Measurements from ENCODE around the gene STPG3.

Gene STPG3

DNA sequence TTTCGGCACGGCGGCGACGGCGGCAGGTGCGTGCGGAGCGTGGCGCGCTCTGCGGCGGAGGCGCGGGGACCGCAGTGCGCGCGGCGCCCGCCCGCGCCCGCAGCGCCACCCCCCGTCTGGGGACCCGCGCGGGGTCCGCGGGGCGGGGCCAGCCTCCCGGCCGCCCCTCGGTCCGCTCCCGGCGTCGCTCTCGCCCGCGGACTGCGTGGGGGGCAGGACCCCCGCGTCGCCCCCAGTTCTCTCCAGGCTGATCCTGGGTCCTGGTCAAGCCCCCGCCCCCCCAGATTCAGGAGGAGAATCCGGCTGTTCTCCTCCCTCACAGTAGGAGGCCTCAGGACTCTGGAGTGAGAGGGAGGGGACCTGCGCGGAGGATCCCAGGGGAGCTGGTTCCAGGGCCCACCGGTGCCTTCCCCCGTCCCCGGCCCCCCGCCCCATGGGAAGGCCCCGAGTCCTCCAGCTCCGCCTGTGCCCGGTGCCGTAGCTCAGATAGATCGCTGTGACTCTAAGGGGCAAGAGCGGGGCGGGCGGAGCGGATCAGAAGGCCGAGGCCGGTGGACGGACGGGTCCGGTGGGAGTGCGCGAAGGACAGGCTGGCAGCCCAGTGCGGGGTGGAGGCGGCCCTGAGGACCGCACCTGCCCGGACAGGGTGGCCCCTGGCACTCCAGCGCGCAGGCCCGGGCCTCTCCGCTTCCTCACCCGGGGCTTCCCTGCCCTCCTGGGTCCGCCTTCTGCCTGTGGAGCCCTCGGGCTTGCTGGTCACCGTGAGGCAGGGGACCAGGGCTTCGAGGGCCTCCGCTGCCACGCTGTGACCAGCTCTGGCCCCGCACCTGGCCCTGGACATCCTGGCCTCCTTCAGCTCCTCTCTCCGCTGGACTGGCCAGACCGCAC lies 28.7 kb upstream of the STPG3 start, which contains the start of gene RNF208:
Gene RNF208 (minus strand): TSS at position 51 of the 888 bp plus-strand sequence. CDS start 1,028 bp downstream, outside the sequence.
- no peak for DNase-seq

DNA sequence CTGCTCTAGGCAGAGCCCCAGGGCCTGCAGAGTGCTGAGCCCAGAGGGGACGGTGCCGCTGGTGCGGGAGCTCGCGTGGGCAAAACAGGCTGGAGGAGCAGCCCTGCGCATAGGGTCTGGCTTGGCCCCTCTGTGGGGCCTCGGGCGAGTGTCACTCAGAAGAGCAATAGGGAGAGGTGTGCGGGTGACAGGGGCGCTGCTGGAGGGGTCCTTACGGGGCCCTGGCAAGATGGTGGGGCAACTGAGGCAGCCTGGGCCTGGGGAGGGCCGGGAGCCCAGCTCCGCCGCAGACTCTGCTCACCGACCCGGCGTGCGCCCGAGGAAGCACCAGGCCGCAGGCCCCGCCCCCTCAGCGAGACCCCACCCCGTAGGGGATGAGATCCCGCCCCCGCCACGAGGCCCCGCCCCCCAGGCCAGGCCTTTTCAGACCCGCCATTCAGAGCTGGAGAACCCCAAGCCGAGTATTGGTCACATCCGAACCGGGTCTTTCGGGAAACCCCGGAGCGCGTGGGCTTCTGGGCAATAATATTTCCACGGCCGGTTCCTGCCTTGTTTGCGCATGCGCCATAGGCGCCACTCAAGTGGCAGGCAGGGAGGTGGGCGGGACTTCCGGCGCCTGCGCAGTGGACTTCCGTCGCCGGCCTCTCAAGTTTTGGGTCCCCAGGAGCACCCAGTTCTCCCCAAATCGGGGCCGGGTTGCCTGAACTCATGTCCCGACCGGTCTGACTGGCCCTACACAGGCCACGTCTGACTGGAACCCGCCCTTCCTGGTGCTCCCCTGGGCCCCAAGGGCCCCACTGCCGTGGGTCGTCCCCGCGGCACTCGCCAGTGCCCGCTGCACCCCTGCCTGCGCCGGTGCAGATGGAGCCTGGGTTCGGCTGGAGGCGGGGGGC lies 27.8 kb upstream of the STPG3 start:
- peak; percentile 98 for DNase-seq

DNA sequence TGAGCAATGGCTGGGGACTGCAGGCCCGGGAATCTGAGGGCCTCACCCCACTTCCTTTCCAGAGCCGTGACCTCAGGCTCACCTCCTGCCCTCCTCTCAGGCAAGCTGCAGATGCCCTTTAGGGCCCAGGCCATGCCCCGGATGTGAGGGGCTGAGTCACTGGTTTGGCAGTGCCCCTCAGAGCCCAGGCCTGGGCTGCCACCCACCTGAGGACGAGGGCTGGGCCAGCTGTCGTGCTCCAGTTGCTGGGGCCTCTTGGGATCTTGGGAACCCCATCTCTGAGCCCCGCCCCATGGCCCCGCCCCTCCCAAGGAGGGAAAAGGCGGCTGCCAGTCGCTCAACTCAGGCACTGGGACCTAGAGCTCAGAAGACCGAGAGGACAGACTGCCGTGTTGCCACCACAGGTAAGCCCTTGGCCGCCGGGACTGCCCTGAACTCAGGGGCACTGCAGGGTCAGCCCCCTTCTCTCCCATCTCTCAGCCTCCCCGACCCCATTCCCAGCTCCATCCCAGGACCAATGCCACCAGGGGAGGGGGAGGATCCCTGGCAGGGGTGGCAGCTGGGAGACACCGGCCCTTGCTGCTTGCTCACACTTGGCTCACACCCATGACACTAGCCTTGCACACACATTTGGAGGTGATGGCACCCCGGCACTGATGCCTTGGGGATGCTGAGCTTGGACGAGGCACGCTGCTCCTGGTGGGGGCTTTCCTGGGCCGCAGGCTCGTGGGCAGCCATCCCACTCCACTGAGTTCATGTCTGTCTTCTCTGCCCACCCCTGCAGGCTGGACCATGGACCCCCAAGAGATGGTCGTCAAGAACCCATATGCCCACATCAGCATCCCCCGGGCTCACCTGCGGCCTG lies 26.0 kb upstream of the STPG3 start, which contains the start of gene CYSRT1:
Gene CYSRT1 (plus strand): TSS at position 345 of the 865 bp plus-strand sequence. CDS start 448 bp downstream, at position 793.
- DNase-seq = no peak

DNA sequence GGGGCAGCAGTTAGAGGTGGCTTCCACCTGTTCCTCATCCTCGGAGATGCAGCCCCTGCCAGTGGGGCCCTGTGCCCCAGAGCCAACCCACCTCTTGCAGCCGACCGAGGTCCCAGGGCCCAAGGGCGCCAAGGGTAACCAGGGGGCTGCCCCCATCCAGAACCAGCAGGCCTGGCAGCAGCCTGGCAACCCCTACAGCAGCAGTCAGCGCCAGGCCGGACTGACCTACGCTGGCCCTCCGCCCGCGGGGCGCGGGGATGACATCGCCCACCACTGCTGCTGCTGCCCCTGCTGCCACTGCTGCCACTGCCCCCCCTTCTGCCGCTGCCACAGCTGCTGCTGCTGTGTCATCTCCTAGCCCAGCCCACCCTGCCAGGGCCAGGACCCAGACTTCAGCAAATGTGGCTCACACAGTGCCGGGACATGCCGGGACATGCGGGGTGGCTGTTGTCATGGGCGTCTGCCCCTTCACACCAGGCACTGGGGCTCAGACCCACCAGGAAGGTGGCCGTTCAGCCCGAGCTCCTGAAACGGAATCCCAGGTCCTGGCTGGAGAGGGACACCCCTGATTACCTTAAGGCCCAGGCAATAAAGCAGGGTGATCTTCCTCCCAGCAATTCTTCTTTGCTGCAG lies 25.3 kb upstream of the STPG3 start:
- no peak for DNase-seq

DNA sequence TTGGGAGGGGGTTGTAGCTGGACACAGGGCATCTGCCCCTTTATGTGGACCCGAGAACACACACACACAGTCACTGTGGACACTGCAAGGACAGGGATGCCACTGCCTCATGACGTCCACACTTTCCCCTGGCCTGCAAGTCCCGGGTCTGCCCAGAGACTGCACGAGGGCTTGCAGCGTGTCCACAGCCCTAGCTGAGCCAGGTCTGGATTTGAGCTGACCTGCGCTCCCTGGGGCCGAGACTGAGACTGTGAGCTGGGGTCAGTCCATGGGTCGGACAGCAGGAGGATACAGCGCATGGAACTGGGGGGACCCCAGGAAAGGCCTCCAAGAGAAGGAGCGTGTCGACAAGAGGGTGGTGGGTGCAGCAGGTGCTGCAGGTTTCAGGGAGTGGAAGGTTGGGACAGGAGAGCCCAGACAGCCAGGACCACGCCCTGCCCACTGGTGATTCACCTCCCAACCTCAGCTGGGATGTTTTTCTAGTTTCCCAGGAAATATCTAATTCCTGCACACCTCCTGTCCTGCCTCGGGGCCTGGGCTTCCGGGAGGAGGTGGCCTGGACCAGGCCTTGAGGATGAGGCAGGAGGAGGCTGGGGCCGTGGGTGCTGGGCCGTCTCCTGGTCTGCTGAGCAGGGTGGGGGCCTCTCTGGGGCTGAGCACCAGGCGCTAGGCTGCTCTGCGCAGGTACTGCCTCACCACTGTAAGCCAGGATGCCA lies 24.6 kb upstream of the STPG3 start:
- no peak for DNase-seq

DNA sequence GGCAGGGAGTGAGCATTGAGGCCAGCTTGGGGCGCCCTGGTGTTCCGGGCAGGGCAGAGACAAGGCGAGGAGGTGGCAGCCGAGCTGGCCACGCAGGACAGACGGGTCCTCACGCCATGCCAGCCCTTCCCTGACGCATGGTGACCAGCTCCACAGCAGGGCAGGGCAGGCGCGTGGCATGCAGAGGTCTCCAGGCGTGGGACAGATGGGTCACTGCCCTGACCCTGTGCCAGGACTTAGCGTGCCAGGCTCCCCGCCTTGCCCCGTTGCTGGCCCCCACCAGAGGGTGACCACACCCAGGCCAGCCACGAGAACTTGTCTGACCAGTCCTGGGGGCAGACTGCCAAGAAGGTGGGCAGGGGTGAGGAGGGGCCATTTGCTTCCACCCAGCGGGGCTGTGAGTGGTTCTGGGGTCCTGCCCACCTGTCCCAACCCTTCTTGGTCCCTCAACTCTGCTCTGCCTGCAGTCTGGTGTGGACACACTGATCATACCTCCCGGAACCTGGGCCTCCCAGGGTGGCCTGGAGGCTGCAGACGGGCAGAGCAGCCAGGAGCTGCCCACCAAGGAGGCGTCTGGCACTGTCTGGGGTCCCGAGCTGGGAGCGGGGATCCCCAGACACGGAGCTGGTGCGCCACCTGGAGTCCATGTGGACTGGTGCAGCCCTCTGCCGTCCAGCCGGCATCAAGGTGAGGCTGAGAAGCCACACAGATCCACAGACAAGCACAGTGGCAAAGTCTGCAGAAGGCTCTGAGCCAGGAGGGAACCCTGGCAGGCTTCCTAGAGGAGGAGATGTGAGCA lies 23.8 kb upstream of the STPG3 start, which contains the start of gene RNF224:
Gene RNF224 (plus strand): TSS at position 449 of the 799 bp plus-strand sequence. CDS start 834 bp downstream, outside the sequence.
- DNase-seq = peak; percentile 62

DNA sequence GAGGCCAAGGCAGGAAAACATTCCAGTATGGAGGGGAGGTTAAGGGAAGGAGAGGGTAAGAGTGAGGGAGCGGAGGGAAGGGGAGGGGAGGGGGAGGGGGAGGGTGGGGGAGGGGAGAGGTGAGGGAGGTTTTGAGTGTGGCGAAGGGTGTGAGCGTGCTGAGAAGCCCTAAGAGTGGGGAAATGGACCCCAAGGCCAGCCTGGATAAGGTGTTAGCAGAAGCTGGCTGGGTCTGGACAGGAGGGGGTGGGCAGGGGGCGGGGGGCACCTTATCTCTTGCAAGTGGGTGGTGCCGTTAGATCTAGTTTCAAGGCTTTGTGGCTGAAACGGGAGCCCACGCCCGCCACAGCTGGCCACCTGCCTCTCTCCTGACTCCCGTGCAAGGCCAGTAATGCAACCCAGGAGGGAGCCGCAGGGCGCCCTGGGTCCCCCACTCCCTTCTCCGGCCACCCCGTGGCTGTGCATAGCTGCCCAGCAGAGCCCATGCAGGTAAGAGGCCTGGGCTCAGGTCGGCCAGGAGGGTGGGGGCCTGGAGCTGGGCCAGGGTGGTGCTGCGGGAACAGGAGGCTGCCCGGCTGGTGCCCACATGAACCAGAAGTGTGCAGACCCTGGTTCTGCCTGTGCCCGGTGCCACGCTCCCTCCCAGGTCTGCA lies 23.1 kb upstream of the STPG3 start:
- DNase-seq = no peak

DNA sequence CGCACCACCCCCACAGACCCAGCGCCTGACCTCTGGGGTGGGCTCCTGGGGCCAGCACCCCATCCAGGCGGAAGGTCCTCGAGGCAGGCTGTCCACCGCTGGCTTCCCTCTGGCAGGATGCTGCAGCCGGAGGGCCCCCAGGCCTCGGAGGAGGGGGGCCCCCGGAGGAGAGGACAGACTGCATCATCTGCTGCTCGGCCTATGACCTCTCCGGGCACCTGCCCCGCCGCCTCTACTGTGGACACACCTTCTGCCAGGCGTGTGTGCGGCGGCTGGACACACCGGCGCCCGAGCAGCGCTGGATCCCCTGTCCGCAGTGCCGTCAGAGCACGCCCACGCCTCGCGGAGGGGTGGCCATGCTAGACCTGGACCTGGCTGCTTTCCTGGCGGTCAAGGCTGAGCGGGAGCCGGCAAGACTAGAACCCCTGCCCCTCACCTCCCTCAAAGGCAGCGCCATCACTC lies 22.5 kb upstream of the STPG3 start:
- DNase-seq = no peak

DNA sequence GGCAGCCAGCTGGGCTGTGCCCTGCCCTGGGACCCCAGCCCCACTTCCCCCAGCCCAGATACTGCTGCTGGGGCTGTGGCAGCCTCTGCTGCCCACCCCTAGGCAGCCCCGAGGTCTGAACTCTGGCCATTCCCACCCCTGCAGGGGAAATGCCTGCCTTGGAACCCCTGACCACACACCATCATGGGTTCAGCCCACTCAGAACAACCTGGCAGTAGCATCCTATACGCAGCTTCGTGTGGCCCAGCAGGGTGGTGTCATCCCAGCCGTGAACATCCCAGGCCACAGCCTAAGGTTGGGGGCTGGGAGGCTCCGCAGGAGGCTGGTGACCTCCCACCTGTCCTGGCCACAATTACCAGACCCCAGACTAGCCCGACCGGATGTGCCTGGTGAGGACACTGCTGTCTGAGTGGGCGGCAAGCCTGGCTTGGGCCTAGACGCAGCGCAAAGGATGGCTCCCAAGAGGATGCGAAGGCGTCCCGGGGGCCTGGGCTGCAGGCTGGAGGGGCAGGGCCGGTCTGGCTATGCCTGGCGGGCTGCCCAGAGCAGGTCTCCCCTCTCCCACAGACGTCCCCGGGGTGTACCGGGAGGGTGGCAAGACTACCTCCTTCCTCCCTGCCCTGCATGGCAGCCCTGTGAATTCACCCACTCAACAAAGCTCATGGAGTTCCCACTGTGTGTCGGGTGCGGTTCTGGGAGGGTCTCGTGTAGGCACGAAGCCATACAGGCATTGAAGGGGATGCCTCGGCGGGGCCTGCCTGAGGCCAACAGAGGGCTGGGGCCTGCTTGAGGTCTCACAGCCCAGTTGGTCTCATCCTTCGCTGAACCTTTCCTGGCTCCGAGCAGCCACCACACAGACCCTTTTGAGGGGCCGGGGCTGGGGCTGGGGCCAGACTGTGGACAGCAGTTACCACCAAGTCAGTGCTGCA lies 21.9 kb upstream of the STPG3 start:
- DNase-seq = no peak

DNA sequence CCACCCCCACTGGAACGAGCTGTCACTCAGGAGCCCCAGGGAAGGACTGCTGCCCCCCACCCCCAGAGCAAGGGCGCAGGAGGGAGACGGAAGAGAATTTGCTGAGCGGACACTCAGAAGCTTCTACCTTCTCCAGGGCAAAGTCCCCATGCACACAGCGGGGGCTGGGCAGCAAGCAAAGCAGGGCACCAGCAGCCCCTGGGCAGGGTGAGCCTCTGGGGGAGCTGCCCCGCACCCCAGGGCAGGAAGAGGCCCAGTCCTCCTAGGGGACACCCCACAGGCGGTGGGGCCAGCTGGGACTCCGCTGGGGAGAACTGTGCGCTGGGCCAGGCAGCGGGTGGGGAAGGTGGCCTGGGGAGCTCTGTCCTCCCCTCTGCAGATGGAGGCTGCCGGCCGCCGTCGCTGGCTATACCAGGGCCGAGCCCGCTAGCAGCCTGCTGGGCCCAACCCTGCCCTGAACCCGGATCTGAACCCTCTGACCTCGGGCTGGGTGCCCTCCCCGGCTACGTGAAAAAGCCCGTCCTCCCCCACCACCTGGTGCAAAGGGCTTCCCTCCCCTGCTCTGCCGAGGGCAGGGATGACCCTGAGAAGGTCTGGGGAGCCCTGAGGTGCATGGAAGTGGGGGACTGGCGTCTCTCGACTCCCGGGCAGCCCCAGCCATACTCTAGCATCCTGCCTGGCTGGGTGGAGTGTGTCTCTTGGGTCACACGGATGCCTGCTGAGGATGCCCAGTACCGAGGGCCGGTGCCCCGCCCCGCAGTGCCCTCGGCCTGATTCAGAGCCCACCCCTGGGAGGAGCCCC lies 21.0 kb upstream of the STPG3 start:
- no peak for DNase-seq

DNA sequence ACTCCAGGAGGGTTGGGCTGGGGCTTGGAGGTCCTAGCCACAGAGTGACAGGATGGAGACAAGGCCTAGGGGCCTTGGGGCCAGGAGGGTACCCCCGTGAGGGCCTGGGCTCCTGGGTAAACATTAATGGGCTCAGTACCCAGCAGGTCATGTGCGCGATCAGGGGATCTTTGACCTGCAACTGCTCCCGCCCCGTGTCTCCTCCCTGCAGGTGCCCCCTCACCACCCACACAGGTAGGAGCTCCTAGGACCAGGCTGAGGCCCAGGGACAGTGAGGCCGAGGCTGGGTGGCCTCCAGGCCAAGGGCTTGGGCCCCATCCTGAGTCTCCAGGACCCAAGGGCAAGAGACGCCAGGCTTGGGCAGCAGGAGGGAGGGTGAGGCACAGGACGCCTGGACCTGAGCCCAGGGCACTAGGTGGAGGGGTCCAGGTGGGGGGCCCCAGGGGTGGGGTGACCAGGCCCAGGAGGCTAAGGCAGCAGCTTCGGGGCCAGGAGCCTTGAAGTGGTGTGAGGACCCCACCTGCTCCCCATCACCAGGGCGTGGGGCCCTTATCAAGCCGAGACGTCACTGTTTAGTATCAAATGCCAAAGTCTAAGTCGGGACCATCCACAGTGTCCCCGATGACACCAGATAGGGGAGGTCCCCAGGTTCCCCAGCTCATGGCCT lies 20.2 kb upstream of the STPG3 start, which contains the start of gene SLC34A3:
Gene SLC34A3 (plus strand): TSS at position 197 of the 667 bp plus-strand sequence. CDS start 802 bp downstream, outside the sequence.
- DNase-seq = no peak

DNA sequence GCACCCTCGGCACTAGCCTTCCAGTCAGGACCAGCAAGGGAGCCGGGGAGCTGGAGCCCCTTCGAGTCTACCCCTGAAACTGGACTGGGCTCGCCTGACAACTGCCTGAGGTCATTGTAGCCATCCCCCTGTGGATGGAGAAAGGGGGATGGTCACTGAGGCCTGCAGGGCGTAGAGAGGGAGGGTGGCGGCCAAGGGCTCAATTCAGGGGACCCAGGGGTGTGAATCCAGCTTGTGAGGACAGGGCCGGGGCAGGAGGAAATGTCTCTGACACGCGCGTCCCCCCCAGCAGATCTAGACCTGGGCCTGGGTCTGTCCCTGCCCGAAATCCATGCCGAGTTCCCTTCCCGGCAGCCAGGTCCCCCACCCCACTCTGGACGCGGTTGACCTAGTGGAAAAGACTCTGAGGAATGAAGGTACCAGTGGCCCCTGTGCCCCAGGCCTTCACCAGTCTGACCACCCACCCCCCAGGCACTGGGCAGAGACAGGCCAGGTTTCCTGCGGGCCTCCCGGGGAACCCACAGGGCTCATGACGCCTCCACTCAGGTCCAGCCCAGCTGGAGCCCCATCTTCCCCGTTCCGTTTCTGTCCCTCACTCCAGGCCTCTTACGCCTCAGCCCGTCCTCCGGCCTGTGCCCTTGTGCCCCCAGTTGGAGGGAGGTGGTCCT lies 19.6 kb upstream of the STPG3 start:
- no peak for DNase-seq

DNA sequence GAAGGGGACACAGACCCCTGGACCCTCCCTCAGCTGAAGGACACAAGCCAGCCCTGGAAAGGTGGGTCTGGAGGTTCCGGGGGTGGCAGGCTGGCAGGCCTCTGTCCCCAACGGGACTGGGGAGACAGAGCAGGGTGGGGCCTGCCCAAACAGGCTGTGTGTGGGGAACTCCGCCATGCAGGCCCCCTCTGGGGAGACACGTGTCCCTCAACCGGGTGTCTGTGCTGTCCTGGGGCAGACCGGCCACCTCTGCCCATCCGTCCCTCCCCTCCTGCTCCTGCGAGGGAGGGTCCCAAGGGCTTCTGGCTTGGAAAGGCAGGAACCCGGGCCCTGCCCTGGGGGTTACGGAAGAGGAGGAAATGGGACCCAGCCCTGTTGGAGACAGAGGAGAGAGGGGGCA lies 19.0 kb upstream of the STPG3 start:
- DNase-seq = no peak

DNA sequence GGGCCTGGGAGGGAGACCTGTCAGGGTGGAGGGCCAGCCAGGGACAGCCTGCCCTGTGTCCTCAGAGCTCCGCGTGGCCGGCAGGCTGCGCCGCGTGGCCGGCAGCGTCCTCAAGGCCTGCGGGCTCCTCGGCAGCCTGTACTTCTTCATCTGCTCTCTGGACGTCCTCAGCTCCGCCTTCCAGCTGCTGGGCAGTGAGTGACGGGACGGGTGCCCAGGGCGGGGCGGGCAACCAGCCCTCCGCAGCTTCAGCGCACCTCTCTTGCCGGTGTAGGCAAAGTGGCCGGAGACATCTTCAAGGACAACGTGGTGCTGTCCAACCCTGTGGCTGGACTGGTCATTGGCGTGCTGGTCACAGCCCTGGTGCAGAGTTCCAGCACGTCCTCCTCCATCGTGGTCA lies 18.6 kb upstream of the STPG3 start:
- DNase-seq = no peak

DNA sequence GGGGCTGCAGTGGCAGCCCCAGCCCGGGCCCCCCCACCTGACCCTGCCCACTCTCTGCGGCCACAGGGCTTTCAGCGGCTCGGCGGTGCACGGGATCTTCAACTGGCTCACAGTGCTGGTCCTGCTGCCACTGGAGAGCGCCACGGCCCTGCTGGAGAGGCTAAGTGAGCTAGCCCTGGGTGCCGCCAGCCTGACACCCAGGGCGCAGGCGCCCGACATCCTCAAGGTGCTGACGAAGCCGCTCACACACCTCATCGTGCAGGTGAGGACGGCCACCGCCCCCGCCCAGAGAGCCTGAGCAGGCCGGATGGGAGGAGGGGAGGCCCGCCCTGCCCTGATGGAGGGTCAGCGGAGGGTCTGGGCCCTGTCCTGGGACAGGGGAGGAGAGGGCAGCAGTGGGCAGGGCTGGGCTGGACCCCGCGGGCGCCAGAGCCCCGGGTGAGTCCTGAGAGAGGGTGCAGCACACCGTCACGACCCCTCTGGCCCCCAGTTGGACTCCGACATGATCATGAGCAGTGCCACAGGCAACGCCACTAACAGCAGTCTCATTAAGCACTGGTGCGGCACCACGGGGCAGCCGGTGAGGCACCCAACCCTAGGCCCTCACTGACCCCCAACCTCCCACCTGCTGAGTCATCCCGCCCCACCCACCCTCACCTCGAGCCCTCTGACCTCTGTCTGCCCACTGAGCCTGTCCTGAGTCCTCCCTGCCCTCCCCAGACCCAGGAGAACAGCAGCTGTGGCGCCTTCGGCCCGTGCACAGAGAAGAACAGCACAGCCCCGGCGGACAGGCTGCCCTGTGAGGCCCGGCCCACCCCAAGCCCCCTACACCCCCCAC lies 17.7 kb upstream of the STPG3 start:
- DNase-seq = no peak

All from NCI-H2107 (cell line).